Gastroesophageal sphincter (tissue), 3 donors: ENCODE data around the gene CRYBA2.

Source experiments
- POLR2A ChIP-seq, 2 donors: fragments of 450-650 bp; IDR thresholded peaks; one replicate each; pipeline ENCODE4 v1.6.1; 2017; ENCODE audit warnings: antibody characterized with exemption in 2 of 2, mild to moderate bottlenecking in 2 of 2, moderate library complexity in 1 of 2
- POLR2AphosphoS5 ChIP-seq: sonication (generic); formaldehyde crosslinking; IDR thresholded peaks from one replicate; pipeline ENCODE4 v1.6.1; 2017; ENCODE audit warnings: antibody characterized with exemption
- TF ChIP-seq, protein P1 (sequence below), 4 experiments: fragments of 200-600 bp in 2 of 4; fragments of 450-650 bp in 2 of 4; sonication (generic) in 1 of 4; IDR thresholded peaks; one replicate each; pipeline ENCODE4 v1.5.1; 2017 to 2019; ENCODE audit warnings: antibody characterized with exemption in 4 of 4, mild to moderate bottlenecking in 2 of 4, moderate library complexity in 2 of 4

DNA sequence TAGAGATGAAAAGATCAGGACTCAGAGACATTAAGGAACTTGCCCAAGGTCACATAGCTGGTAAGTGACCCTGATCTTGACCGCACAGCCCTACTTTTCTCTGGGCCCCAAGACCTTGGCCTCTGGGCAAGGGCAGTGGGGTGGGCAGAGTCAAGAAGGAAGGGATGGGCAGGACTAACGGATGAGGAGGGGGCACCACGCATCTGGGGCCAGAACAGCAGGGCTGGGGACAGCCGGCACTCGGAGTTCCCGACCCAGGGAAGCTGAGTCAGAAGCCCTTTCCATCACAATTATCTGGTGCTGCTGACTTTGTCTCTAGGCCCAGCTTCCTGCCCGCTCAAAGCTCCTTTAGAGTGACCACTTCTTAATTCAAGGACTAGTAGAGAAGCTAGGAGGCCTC, 33.7 kb upstream of the CRYBA2 start:
- TF ChIP-seq POLR2A (IDR thresholded peaks at IDR 0.05) (no peak), POLR2AphosphoS5 (no peak)
- TF ChIP-seq, protein P1, sequence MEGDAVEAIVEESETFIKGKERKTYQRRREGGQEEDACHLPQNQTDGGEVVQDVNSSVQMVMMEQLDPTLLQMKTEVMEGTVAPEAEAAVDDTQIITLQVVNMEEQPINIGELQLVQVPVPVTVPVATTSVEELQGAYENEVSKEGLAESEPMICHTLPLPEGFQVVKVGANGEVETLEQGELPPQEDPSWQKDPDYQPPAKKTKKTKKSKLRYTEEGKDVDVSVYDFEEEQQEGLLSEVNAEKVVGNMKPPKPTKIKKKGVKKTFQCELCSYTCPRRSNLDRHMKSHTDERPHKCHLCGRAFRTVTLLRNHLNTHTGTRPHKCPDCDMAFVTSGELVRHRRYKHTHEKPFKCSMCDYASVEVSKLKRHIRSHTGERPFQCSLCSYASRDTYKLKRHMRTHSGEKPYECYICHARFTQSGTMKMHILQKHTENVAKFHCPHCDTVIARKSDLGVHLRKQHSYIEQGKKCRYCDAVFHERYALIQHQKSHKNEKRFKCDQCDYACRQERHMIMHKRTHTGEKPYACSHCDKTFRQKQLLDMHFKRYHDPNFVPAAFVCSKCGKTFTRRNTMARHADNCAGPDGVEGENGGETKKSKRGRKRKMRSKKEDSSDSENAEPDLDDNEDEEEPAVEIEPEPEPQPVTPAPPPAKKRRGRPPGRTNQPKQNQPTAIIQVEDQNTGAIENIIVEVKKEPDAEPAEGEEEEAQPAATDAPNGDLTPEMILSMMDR (IDR thresholded peaks at IDR 0.05) = no peak
